ENCODE results near the gene PANX3. TPM values are rescaled to one million over a fixed set of nuclear protein-coding genes. Genes with fewer than 3 reads are reported as not detected.
A peak's percentile ranks its signal among the peaks of the same experiment; 100 is the strongest.

PANX3 gene
- total and polyA plus RNA-seq, 7 donors, result not detected

GRCh38 chr11:124661553-124661952 is 50.3 kb downstream of the PANX3 start:
- no peak for ATAC-seq
- H3K27ac ChIP-seq, result no peak overlapping the region
- H3K27me3 ChIP-seq (ENCODE audit: insufficient read depth in 3 of 3, low read length in 2 of 3), result no peaks in the 10 kb centered on the region
- H3K36me3 ChIP-seq (ENCODE audit: insufficient read depth in 1 of 2, low read depth in 1 of 2), result peaks cover 2 to 45% of the 10 kb centered on the region in 2 donors
- TF ChIP-seq CTCF (IDR thresholded peaks at IDR 0.05), result no peak
- no peaks in the 10 kb centered on the region for H3K4me1 ChIP-seq
- DNase-seq, result no peak
- H3K4me3 ChIP-seq, result no peak overlapping the region
- no peaks in the 10 kb centered on the region for H3K9me3 ChIP-seq
- intact Hi-C loops (cut with DNase I), result loop anchor here in 1 of 2 donors (10.0 kb wide), 1 partner anchor 1213 kb away; no protein-coding TSS in a partner anchor

GRCh38 chr11:124662106-124662505 is 50.9 kb downstream of the PANX3 start:
- H3K4me3 ChIP-seq, result no peak overlapping the region
- ATAC-seq (no peak), DNase-seq (no peak)
- no peaks in the 10 kb centered on the region for H3K9me3 ChIP-seq
- no peak overlapping the region for H3K27ac ChIP-seq
- H3K36me3 ChIP-seq (ENCODE audit: insufficient read depth in 1 of 2, low read depth in 1 of 2), result peaks cover 2 to 48% of the 10 kb centered on the region in 2 donors
- WGBS, 3 donors, result 79 to 90% (median 84%) methylated on average over 4 of the region's 4 CpGs
- no peaks in the 10 kb centered on the region for H3K4me1 ChIP-seq
- H3K27me3 ChIP-seq (ENCODE audit: insufficient read depth in 3 of 3, low read length in 2 of 3), result no peaks in the 10 kb centered on the region
- intact Hi-C loops (cut with DNase I), result loop anchor here in 1 of 2 donors (10.0 kb wide), 1 partner anchor 1213 kb away; no protein-coding TSS in a partner anchor
- no peak for TF ChIP-seq CTCF (IDR thresholded peaks at IDR 0.05)

- no peaks in the 10 kb centered on the region for H3K27me3 ChIP-seq (ENCODE audit: insufficient read depth in 3 of 3, low read length in 2 of 3)
- no peak for TF ChIP-seq CTCF (IDR thresholded peaks at IDR 0.05)
- no peak for ATAC-seq
- intact Hi-C loops (cut with DNase I), result loop anchor here in 1 of 2 donors (10.0 kb wide), 1 partner anchor 1211 kb away; no protein-coding TSS in a partner anchor
- no peaks in the 10 kb centered on the region for H3K9me3 ChIP-seq
- no peak for DNase-seq
- H3K4me1 ChIP-seq, result no peaks in the 10 kb centered on the region
- H3K36me3 ChIP-seq (ENCODE audit: insufficient read depth in 1 of 2, low read depth in 1 of 2), result peaks cover 2 to 43% of the 10 kb centered on the region in 2 donors
- no peak overlapping the region for H3K4me3 ChIP-seq
- 82 to 93% (median 90%) methylated on average over 2 of the region's 2 CpGs for WGBS, 3 donors
- no peak overlapping the region for H3K27ac ChIP-seq
Observed at GRCh38 chr11:124663861-124664260, 52.6 kb downstream of the PANX3 start.

- DNase-seq, result no peak
- H3K4me1 ChIP-seq, result peaks cover 1% of the 10 kb centered on the region
- no peak for ATAC-seq
- no peak overlapping the region for H3K4me3 ChIP-seq
- no peak for TF ChIP-seq CTCF (IDR thresholded peaks at IDR 0.05)
- WGBS, 3 donors, result 89 to 96% (median 90%) methylated on average over 3 of the region's 3 CpGs
- H3K27me3 ChIP-seq (ENCODE audit: insufficient read depth in 3 of 3, low read length in 2 of 3), result no peaks in the 10 kb centered on the region
- no peaks in the 10 kb centered on the region for H3K9me3 ChIP-seq
- H3K27ac ChIP-seq, result no peak overlapping the region
- intact Hi-C loops (cut with DNase I), result loop anchor here in 1 of 2 donors (10.0 kb wide), 1 partner anchor 1207 kb away; no protein-coding TSS in a partner anchor
- H3K36me3 ChIP-seq (ENCODE audit: insufficient read depth in 1 of 2, low read depth in 1 of 2), result peaks cover 0 to 35% of the 10 kb centered on the region in 2 donors
Observed at GRCh38 chr11:124667601-124668000, 56.4 kb downstream of the PANX3 start.

GRCh38 chr11:124669193-124669592 is 58.0 kb downstream of the PANX3 start:
- H3K4me1 ChIP-seq, result peaks cover 7% of the 10 kb centered on the region
- H3K4me3 ChIP-seq, result no peak overlapping the region
- intact Hi-C loops (cut with DNase I), result loop anchor here (1.0 to 10.0 kb wide), 4 partner anchors 94 to 1206 kb away; no protein-coding TSS in a partner anchor
- peaks cover 0 to 25% of the 10 kb centered on the region in 2 donors for H3K36me3 ChIP-seq (ENCODE audit: insufficient read depth in 1 of 2, low read depth in 1 of 2)
- 23 to 27% (median 26%) methylated on average over 8 of the region's 8 CpGs for WGBS, 3 donors
- peak in 2 of 4 donors; percentile 47 to 49 for ATAC-seq
- no peak overlapping the region for H3K27ac ChIP-seq
- no peaks in the 10 kb centered on the region for H3K9me3 ChIP-seq
- no peaks in the 10 kb centered on the region for H3K27me3 ChIP-seq (ENCODE audit: insufficient read depth in 3 of 3, low read length in 2 of 3)
- peak; percentile 83 for TF ChIP-seq CTCF (IDR thresholded peaks at IDR 0.05)
- DNase-seq, result no peak
